Endodermal cell (in vitro differentiated cells): ENCODE data around the gene ARPIN. TPM values are rescaled to one million over a fixed set of nuclear protein-coding genes. Genes with fewer than 3 reads are reported as not detected.
"Not testable (repeated sequence)": the region's sequence is repeated elsewhere in the genome, so short reads cannot be mapped to it uniquely, and the experiment has no call there.

Source experiments
- DNase-seq: peaks from one replicate; pipeline ENCODE4 v3.0.0-alpha.2; 2017
- H3K27ac ChIP-seq: 2 replicates; pipeline ENCODE4 v1.5.1; 2013; ENCODE audit warnings: mild to moderate bottlenecking, low read depth, low read length, moderate library complexity
- H3K27me3 ChIP-seq: 2 replicates; pipeline ENCODE4 v1.6.1; 2013; ENCODE audit warnings: mild to moderate bottlenecking, low read length, moderate library complexity; ENCODE audit not compliant: insufficient read depth, control insufficient read depth, poor library complexity, severe bottlenecking
- H3K36me3 ChIP-seq: 2 replicates; pipeline ENCODE4 v1.7.0; 2013; ENCODE audit warnings: mild to moderate bottlenecking, low read length, moderate library complexity; ENCODE audit not compliant: control insufficient read depth, insufficient read depth
- H3K4me1 ChIP-seq: one replicate; pipeline ENCODE4 v1.7.0; 2013; ENCODE audit warnings: low read length; ENCODE audit not compliant: control insufficient read depth, insufficient read depth
- H3K4me3 ChIP-seq: 2 replicates; pipeline ENCODE4 v1.5.1; 2013; ENCODE audit warnings: mild to moderate bottlenecking, low read length, moderate library complexity
- H3K9ac ChIP-seq: 2 replicates; pipeline ENCODE4 v1.6.1; 2013; ENCODE audit warnings: mild to moderate bottlenecking, low read length, moderate library complexity; ENCODE audit not compliant: poor library complexity, severe bottlenecking; ENCODE audit errors: extremely low read depth
- H3K9me3 ChIP-seq: 2 replicates; pipeline ENCODE4 v1.6.1; 2013; ENCODE audit warnings: mild to moderate bottlenecking, low read length, moderate library complexity; ENCODE audit not compliant: control insufficient read depth
- H3K27ac Mint-ChIP-seq: 2 replicates; pipeline ENCODE4 v1.8.0; 2020; ENCODE audit warnings: mixed read lengths
- H3K27me3 Mint-ChIP-seq: 2 replicates; pipeline ENCODE4 v1.8.0; 2021; ENCODE audit warnings: mild to moderate bottlenecking, mixed read lengths; ENCODE audit not compliant: insufficient read depth
- H3K36me3 Mint-ChIP-seq: 2 replicates; pipeline ENCODE4 v1.8.0; 2020; ENCODE audit warnings: low read depth, mixed read lengths
- H3K4me1 Mint-ChIP-seq: 2 replicates; pipeline ENCODE4 v1.8.0; 2020; ENCODE audit warnings: mixed read lengths
- H3K4me3 Mint-ChIP-seq: 2 replicates; pipeline ENCODE4 v1.8.0; 2020; ENCODE audit warnings: mild to moderate bottlenecking, moderate library complexity, mixed read lengths
- H3K9me3 Mint-ChIP-seq: 2 replicates; pipeline ENCODE4 v1.8.0; 2020; ENCODE audit warnings: mild to moderate bottlenecking, mixed read lengths
- CTCF ChIP-seq: fragments of 200-600 bp; sonication (generic); conservative IDR thresholded peaks from 2 replicates; pipeline ENCODE4 v1.5.0; 2021; ENCODE audit warnings: antibody characterized with exemption, mild to moderate bottlenecking
- WGBS, 2 experiments: methylation state at CpG; one replicate each; pipeline versions ENCODE4 v1.1.5 to v1.1.7; 2013; ENCODE audit warnings: missing lambda C conversion rate in 2 of 2, mixed read lengths in 1 of 2; ENCODE audit not compliant: insufficient coverage in 1 of 2, insufficient read length in 1 of 2; 5-methylcytosine and 5-hydroxymethylcytosine counted together
- total RNA-seq, 2 donors: library from RNA; stranded (reverse); fragmentation: NEBNext Ultra II Directional in 1 of 2; extraction: Animal tissue kit (Norgen Biotek cat#: 25700) in 1 of 2; gene quantifications; 2 replicates in 1 of 2; 3 replicates in 1 of 2; pipeline ENCODE4 v1.2.1, GENCODE V29; 2021

The ARPIN gene
- total RNA-seq, 2 donors from 2014 or later = 6.9 to 11.2 TPM

- Mint-ChIP-seq H3K36me3 (peaks cover 55% of the 10 kb centered on the region), H3K27ac (no peak overlapping the region), H3K27me3 (no peaks in the 10 kb centered on the region), H3K9me3 (peaks cover 18% of the 10 kb centered on the region), H3K4me1 (no peaks in the 10 kb centered on the region), H3K4me3 (no peak overlapping the region)
- peaks cover 37% of the 10 kb centered on the region for H3K36me3 ChIP-seq
- TF ChIP-seq CTCF = no peak
- no peak overlapping the region for H3K4me3 ChIP-seq
- no peak for DNase-seq
- no peak overlapping the region for H3K27ac ChIP-seq
- H3K9me3 ChIP-seq = peaks cover 9% of the 10 kb centered on the region
- 92 to 93% methylated on average over 2 to 3 of the region's 4 CpGs for WGBS, 2 experiments
- no peak overlapping the region for H3K9ac ChIP-seq
- H3K4me1 ChIP-seq = no peaks in the 10 kb centered on the region
- H3K27me3 ChIP-seq = no peaks in the 10 kb centered on the region
These were observed 42.0 kb downstream of the ARPIN start for GRCh38 chr15:89870688-89871288.

GRCh38 chr15:89870006-89870405, 42.7 kb downstream of the ARPIN start:
- H3K27me3 Mint-ChIP-seq = no peaks in the 10 kb centered on the region
- peaks cover 21% of the 10 kb centered on the region for H3K9me3 Mint-ChIP-seq
- H3K36me3 Mint-ChIP-seq = peaks cover 54% of the 10 kb centered on the region
- Histone ChIP-seq H3K9ac (no peak overlapping the region), H3K4me3 (no peak overlapping the region), H3K27ac (no peak overlapping the region), H3K9me3 (peaks cover 9% of the 10 kb centered on the region), H3K4me1 (no peaks in the 10 kb centered on the region), H3K27me3 (no peaks in the 10 kb centered on the region), H3K36me3 (peaks cover 43% of the 10 kb centered on the region)
- no peak for DNase-seq
- no peak overlapping the region for H3K27ac Mint-ChIP-seq
- H3K4me1 Mint-ChIP-seq = no peaks in the 10 kb centered on the region
- no peak for TF ChIP-seq CTCF
- WGBS, 2 experiments = 93 to 94% methylated on average over 5 of the region's 5 CpGs
- H3K4me3 Mint-ChIP-seq = no peak overlapping the region

- H3K27ac ChIP-seq, H3K9me3 ChIP-seq, H3K4me3 ChIP-seq, H3K9ac ChIP-seq, H3K4me1 Mint-ChIP-seq, DNase-seq, H3K27ac Mint-ChIP-seq, H3K27me3 ChIP-seq, H3K4me1 ChIP-seq, H3K4me3 Mint-ChIP-seq, H3K27me3 Mint-ChIP-seq: not testable (repeated sequence)
- Mint-ChIP-seq H3K9me3 (peaks cover 21% of the 10 kb centered on the region), H3K36me3 (peaks cover 54% of the 10 kb centered on the region)
- peaks cover 43% of the 10 kb centered on the region for H3K36me3 ChIP-seq
- WGBS, 2 experiments = 95 to 100% methylated on average over 8 to 9 of the region's 9 CpGs
These were observed 43.3 kb downstream of the ARPIN start for GRCh38 chr15:89869490-89869889.
